GM12878 (cell line): ENCODE results near the gene LIN37. TPM values are rescaled to one million over a fixed set of nuclear protein-coding genes. Genes with fewer than 3 reads are reported as not detected.
A peak's percentile ranks its signal among the peaks of the same experiment; 100 is the strongest.

Experiments
- BACH1 ChIP-seq: fragments of 450-650 bp; IDR thresholded peaks from 2 replicates; pipeline ENCODE4 v1.6.1; 2017; ENCODE audit warnings: mild to moderate bottlenecking, borderline replicate concordance
- BMI1 ChIP-seq: fragments of 450-650 bp; IDR thresholded peaks from 2 replicates; pipeline ENCODE4 v1.6.1; 2016; ENCODE audit warnings: mild to moderate bottlenecking, moderate library complexity, borderline replicate concordance
- BRCA1 ChIP-seq: IDR thresholded peaks from 2 replicates; pipeline ENCODE4 v1.6.1; 2011; ENCODE audit warnings: low read depth, low read length, improper control_type of control experiment
- CBX5 ChIP-seq: sonication (generic); IDR thresholded peaks from 2 replicates; pipeline ENCODE4 v1.6.1; 2016; ENCODE audit warnings: low read depth, moderate library complexity, mild to moderate bottlenecking, inconsistent platforms
- EED ChIP-seq: sonication (generic); IDR thresholded peaks from 2 replicates; pipeline ENCODE4 v1.6.1; 2016; ENCODE audit warnings: antibody characterized with exemption, low read depth
- FOXM1 ChIP-seq: IDR thresholded peaks from 2 replicates; pipeline ENCODE4 v1.6.1; 2012; ENCODE audit warnings: low read depth, mild to moderate bottlenecking, inconsistent platforms, low read length, moderate library complexity
- HDAC2 ChIP-seq: fragments of 200-600 bp; sonication (generic); IDR thresholded peaks from 2 replicates; pipeline ENCODE4 v1.6.1; 2017
- MLLT1 ChIP-seq: fragments of 450-650 bp; IDR thresholded peaks from 2 replicates; pipeline ENCODE4 v1.6.1; 2016; ENCODE audit warnings: mild to moderate bottlenecking
- MXI1 ChIP-seq: fragments of 150-350 bp; IDR thresholded peaks from 2 replicates; pipeline ENCODE4 v1.6.1; 2011; ENCODE audit warnings: low read depth, mild to moderate bottlenecking, inconsistent platforms, low read length, improper control_type of control experiment
- NR2F1 ChIP-seq: fragments of 450-650 bp; conservative IDR thresholded peaks from 2 replicates; pipeline ENCODE4 v1.6.1; 2017; ENCODE audit warnings: mild to moderate bottlenecking
- PML ChIP-seq: IDR thresholded peaks from 2 replicates; pipeline ENCODE4 v1.6.1; 2012; ENCODE audit warnings: low read length, inconsistent platforms
- POU2F2 ChIP-seq: IDR thresholded peaks from 3 replicates; pipeline ENCODE4 v1.6.1; 2011; ENCODE audit warnings: low read depth, mild to moderate bottlenecking, low read length, borderline replicate concordance
- RB1 ChIP-seq: fragments of 450-650 bp; formaldehyde crosslinking; IDR thresholded peaks from 2 replicates; pipeline ENCODE4 v1.6.1; 2017; ENCODE audit warnings: mild to moderate bottlenecking, borderline replicate concordance
- RELA ChIP-seq: fragments of 450-650 bp; IDR thresholded peaks from 2 replicates; pipeline ENCODE4 v1.8.0; 2014; ENCODE audit warnings: borderline replicate concordance; ENCODE audit not compliant: partially characterized antibody
- RELB ChIP-seq: fragments of 450-650 bp; IDR thresholded peaks from 2 replicates; pipeline ENCODE4 v1.6.1; 2017; ENCODE audit warnings: low read depth, mild to moderate bottlenecking, moderate library complexity
- SMC3 ChIP-seq: IDR thresholded peaks from 2 replicates; pipeline ENCODE4 v1.6.1; 2011; ENCODE audit warnings: low read length, improper control_type of control experiment, borderline replicate concordance
- SREBF2 ChIP-seq: IDR thresholded peaks from 2 replicates; pipeline ENCODE4 v1.6.1; 2012; ENCODE audit warnings: mild to moderate bottlenecking, low read length
- STAT3 ChIP-seq: IDR thresholded peaks from 2 replicates; pipeline ENCODE4 v1.6.1; 2011; ENCODE audit warnings: low read depth, low read length, improper control_type of control experiment
- TCF12 ChIP-seq: IDR thresholded peaks from 2 replicates; pipeline ENCODE4 v1.6.1; 2011; ENCODE audit warnings: low read depth, mild to moderate bottlenecking, low read length
- ZNF384 ChIP-seq: IDR thresholded peaks from 2 replicates; pipeline ENCODE4 v1.6.1; 2012; ENCODE audit warnings: low read depth, mild to moderate bottlenecking, low read length, improper control_type of control experiment, borderline replicate concordance
- polyA plus RNA-seq, 11 experiments: library from polyadenylated mRNA; depleted of rRNA in 4 of 11; unstranded in 6 of 11; stranded (reverse) in 5 of 11; fragments of >200 nt; fragmentation: Nextera tagmentation in 4 of 11; fragmentation: Illumina TruSeq in 1 of 11; extraction: Ambion mirVana in 4 of 11; extraction: Trizol in 1 of 11; gene quantifications; 1 replicate in 1 of 11; 2 replicates in 10 of 11; pipeline versions ENCODE4 v1.2.1 to v1.2.3, GENCODE V29; 2011 to 2016; ENCODE audit warnings: inconsistent platforms in 2 of 11, missing spikeins in 2 of 11, low read depth in 1 of 11
- total RNA-seq, 4 experiments: library from RNA; depleted of rRNA in 3 of 4; stranded (reverse); fragments of >200 nt in 3 of 4; fragmentation: Illumina TruSeq in 1 of 4; extraction: Trizol in 1 of 4; gene quantifications; 2 replicates each; pipeline versions ENCODE4 v1.2.1 to v1.2.3, GENCODE V29; 2013 to 2021
- TF ChIP-seq, protein P1 (sequence below): IDR thresholded peaks from 2 replicates; pipeline ENCODE4 v1.6.1; 2011; ENCODE audit warnings: low read depth, low read length, improper control_type of control experiment, borderline replicate concordance
- TF ChIP-seq, protein P2 (sequence below): fragments of 450-650 bp; IDR thresholded peaks from 2 replicates; pipeline ENCODE4 v1.6.1; 2017; ENCODE audit warnings: mild to moderate bottlenecking, low read depth, inconsistent platforms; ENCODE audit not compliant: poor library complexity, severe bottlenecking
- TF ChIP-seq, protein P3 (sequence below), 3 experiments: IDR thresholded peaks in 2 of 3; conservative IDR thresholded peaks in 1 of 3; 2 replicates each; pipeline ENCODE4 v1.5.1; 2011; ENCODE audit warnings: low read depth in 3 of 3, low read length in 3 of 3, mild to moderate bottlenecking in 3 of 3, control low read depth in 2 of 3, moderate library complexity in 2 of 3, inconsistent platforms in 1 of 3, mixed read lengths in 1 of 3; ENCODE audit not compliant: control insufficient read depth in 2 of 3, insufficient read depth in 1 of 3; ENCODE audit errors: extremely low read depth in 1 of 3

LIN37 gene
- total and polyA plus RNA-seq, 10 of the 15 experiments (the other 5 are each of a cell fraction or from before 2014, with no cell fraction given): 0.69 to 11.9 (median 7.6) TPM

DNA sequence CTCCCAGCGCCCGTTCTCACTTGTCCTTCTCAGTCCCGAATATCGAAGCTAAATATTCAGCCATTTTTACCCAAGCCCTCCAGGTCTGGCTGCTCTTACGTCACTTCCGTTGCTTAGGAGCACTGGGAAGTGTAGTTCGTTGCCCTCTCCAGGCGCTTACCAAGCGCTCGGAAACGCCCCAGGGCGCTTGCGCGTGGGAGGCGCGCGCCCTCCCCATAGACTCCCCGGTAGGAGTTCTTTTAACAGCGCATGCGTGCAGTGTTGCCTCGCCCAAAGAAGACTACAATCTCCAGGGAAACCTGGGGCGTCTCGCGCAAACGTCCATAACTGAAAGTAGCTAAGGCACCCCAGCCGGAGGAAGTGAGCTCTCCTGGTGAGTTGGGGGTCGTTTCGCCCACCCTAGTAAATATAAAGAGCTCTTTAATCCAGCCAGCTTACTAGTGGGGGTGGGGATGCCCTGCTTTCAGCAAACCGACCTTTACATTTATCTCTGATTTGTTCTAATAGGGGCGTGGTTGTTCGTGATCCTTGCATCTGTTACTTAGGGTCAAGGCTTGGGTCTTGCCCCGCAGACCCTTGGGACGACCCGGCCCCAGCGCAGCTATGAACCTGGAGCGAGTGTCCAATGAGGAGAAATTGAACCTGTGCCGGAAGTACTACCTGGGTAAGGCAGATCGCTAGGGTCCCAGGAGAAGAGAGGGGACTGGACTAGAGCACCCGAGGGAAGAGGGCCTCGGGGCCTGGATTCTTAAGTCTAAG is 2.9 kb upstream of the LIN37 start, which contains the start of the genes PSENEN and U2AF1L4 (continued):
- TF ChIP-seq HDAC2 (no peak), RELA (no peak), BACH1 (no peak), TCF12 (no peak), SREBF2 (no peak), ZNF384 (no peak), BMI1 (no peak; the same call in 1 of the 2 replicates), MLLT1 (0 out of 2 replicates have a peak, but pooled peaks have one; percentile 1), POU2F2 (peak; percentile 34; the same call in 1 of the 3 replicates), BRCA1 (no peak), FOXM1 (no peak), RELB (no peak), STAT3 (no peak), SMC3 (no peak), MXI1 (peak; percentile 57), PML (no peak), RB1 (no peak; the same call in 1 of the 2 replicates), EED (no peak), CBX5 (no peak), NR2F1 (no peak)
- TF ChIP-seq, protein P1, sequence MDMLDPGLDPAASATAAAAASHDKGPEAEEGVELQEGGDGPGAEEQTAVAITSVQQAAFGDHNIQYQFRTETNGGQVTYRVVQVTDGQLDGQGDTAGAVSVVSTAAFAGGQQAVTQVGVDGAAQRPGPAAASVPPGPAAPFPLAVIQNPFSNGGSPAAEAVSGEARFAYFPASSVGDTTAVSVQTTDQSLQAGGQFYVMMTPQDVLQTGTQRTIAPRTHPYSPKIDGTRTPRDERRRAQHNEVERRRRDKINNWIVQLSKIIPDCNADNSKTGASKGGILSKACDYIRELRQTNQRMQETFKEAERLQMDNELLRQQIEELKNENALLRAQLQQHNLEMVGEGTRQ: no peak
- TF ChIP-seq, protein P2, sequence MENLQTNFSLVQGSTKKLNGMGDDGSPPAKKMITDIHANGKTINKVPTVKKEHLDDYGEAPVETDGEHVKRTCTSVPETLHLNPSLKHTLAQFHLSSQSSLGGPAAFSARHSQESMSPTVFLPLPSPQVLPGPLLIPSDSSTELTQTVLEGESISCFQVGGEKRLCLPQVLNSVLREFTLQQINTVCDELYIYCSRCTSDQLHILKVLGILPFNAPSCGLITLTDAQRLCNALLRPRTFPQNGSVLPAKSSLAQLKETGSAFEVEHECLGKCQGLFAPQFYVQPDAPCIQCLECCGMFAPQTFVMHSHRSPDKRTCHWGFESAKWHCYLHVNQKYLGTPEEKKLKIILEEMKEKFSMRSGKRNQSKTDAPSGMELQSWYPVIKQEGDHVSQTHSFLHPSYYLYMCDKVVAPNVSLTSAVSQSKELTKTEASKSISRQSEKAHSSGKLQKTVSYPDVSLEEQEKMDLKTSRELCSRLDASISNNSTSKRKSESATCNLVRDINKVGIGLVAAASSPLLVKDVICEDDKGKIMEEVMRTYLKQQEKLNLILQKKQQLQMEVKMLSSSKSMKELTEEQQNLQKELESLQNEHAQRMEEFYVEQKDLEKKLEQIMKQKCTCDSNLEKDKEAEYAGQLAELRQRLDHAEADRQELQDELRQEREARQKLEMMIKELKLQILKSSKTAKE: no peak
- TF ChIP-seq, protein P3, sequence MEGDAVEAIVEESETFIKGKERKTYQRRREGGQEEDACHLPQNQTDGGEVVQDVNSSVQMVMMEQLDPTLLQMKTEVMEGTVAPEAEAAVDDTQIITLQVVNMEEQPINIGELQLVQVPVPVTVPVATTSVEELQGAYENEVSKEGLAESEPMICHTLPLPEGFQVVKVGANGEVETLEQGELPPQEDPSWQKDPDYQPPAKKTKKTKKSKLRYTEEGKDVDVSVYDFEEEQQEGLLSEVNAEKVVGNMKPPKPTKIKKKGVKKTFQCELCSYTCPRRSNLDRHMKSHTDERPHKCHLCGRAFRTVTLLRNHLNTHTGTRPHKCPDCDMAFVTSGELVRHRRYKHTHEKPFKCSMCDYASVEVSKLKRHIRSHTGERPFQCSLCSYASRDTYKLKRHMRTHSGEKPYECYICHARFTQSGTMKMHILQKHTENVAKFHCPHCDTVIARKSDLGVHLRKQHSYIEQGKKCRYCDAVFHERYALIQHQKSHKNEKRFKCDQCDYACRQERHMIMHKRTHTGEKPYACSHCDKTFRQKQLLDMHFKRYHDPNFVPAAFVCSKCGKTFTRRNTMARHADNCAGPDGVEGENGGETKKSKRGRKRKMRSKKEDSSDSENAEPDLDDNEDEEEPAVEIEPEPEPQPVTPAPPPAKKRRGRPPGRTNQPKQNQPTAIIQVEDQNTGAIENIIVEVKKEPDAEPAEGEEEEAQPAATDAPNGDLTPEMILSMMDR (IDR thresholded peaks at IDR 0.05 in 2 of 3, conservative IDR thresholded peaks at IDR 0.05 in 1 of 3; ENCODE audit: control insufficient read depth in 2 of 3, extremely low read depth in 1 of 3, insufficient read depth in 1 of 3, low read depth in 3 of 3, low read length in 3 of 3): no peak
